ENCODE data around the gene RMI2.
A peak's percentile ranks its signal among the peaks of the same experiment; 100 is the strongest.

The RMI2 gene

DNA sequence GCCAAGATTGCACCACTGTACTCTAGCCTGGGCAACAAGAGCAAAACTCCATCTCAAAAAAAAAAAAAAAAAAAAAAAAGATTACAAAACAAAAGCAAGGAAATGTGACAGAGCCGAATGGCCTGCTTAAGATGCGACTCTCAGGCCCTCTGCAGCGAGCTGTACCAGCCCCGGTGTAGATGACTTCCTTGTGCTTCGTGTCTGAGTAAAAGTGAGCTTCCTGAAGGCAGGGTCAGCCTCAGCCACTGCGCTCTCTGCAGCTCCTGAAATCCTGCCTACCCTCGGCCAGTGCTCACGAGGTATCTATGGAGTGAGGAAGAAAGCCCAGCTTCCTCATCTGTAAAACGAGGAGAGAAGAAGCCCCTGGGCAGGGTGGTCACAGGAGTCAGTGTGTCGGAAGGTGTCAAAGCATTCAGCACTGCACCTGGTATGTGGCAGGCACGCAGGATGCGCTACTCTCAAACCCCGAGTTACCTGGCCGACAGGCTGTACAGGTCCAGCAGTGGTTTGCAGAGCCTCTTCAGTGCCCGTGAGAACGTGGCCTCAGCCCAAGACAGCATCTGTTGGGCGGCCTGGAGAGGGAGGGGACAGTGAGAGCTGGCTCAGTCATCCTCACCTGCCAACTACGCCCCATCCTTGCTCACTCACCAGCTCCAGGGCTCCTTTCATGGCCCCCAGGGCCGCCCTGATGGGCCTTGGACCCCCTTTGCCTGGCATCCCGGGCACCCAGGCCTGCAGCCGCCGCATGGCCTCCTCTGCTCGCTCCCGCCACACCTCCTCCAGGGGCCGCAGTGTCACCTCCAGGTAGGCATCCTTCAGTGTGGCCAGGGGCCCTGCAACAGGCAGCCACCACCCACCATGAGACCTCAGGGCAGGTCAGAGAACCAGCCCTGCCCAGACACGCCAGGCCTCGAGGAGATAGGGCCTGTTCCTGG is 44.6 kb downstream of the RMI2 start:
- no peaks in the 10 kb centered on the region for H3K36me3 Mint-ChIP-seq (ENCODE audit: low read depth)
- peaks cover 17% of the 10 kb centered on the region for H3K27me3 Mint-ChIP-seq (ENCODE audit: low read depth)
- no peaks in the 10 kb centered on the region for H3K9me3 Mint-ChIP-seq
- no peak overlapping the region for H3K4me3 Mint-ChIP-seq
- H3K4me1 Mint-ChIP-seq, result peaks cover 12% of the 10 kb centered on the region
- peak overlapping the region in 1 of 3 experiments; percentile 46 for H3K27ac Mint-ChIP-seq
- TF ChIP-seq, protein P1, sequence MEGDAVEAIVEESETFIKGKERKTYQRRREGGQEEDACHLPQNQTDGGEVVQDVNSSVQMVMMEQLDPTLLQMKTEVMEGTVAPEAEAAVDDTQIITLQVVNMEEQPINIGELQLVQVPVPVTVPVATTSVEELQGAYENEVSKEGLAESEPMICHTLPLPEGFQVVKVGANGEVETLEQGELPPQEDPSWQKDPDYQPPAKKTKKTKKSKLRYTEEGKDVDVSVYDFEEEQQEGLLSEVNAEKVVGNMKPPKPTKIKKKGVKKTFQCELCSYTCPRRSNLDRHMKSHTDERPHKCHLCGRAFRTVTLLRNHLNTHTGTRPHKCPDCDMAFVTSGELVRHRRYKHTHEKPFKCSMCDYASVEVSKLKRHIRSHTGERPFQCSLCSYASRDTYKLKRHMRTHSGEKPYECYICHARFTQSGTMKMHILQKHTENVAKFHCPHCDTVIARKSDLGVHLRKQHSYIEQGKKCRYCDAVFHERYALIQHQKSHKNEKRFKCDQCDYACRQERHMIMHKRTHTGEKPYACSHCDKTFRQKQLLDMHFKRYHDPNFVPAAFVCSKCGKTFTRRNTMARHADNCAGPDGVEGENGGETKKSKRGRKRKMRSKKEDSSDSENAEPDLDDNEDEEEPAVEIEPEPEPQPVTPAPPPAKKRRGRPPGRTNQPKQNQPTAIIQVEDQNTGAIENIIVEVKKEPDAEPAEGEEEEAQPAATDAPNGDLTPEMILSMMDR (IDR thresholded peaks at IDR 0.05; ENCODE audit: unreplicated experiment in 3 of 3), result no peak

DNA sequence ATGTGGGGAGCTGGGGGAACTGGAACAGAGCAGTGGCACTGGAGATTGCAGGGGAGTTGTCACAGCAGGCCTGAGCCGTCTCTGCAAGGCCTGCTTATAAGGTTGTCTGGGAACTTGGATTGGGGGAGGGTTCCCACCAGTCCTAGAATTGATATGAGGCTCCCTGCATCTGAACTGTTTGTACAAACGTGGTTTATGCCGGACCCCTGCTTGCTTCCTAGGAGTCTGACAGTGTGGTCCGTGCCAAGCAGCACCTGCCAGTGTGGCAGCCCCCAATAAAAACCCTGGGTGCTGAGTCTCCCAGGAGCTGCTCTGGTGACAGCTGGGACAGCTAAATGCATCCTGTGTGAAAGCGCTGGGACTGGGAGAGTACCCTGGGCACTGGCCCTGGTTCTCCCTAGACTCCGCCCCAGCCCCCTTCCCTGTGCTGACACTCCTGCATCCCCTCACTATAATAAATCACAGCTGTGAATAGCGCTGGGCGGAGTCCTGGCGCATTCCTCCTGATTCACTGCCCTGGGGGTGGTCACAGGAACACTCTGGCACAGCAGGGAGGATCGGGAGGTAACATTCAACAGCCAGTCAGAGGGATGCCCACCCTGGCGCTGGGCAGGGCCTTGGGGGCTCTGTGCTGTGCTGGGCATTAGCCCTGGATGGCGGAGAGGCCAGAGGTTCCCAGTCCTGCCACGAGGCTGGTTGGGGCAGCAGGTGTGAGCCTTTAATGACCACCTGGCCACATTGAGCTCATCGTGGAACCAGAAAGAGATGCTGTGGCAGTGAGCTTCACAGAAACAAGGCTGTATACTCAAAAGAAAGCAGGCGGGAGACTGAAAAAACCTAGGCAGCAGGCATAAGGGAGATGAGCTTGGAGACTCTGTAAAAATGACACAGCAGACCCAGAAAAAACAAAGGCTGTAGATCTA is 45.6 kb downstream of the RMI2 start:
- Mint-ChIP-seq H3K27me3 (ENCODE audit: low read depth) (peaks cover 17% of the 10 kb centered on the region), H3K4me1 (peaks cover 12% of the 10 kb centered on the region), H3K4me3 (no peak overlapping the region), H3K27ac (peak overlapping the region in 2 of 3 experiments; percentile 13 to 17), H3K9me3 (no peaks in the 10 kb centered on the region), H3K36me3 (ENCODE audit: low read depth) (no peaks in the 10 kb centered on the region)
- TF ChIP-seq, protein P1 (IDR thresholded peaks at IDR 0.05; ENCODE audit: unreplicated experiment in 3 of 3), result no peak

DNA sequence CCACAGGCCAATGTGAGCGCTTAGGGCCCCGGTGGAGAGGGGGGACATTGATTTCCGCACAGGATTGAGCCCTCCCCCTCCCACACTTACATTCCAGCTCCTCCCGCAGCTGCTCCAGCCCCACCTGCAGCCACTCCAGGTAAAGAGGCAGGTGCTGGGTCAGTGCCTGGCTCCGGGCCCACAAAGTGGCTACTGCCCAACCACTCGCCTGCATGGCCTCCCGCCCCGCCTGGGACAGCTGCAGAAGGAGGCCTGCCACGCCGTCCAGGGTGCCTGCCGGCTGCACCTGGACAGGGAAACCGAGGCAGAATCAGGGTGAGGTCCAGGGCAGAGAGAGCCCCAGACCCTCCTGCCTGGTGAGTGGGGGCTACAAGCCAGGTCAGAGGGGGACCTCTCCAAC is 46.3 kb downstream of the RMI2 start:
- no peaks in the 10 kb centered on the region for H3K9me3 Mint-ChIP-seq

DNA sequence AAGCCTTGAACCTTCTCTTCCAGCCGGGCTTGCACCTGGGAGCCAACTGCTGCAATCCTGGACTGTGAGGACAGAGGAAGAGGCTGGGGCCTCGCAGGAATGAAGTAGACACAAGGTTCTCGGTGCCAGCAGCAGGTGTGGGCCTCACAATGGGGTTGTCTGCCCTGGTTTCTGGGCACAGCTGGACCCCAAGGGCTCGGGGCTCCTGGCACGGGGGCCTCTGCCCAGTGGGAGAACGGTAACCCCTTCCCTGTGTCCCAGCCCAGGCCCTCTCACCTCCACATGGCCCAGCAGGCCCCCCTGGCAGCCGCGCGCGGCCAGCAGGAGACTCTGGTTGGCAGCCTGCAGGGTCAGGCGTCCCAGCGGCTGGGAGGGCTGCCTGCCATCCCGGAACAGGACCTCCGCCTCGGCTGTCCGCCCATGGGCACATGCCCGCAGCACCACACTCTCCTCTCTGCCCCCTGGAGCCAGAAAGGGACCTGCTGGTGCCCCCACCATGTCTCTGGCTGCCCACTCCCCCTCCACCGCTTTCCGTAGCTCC is 46.9 kb downstream of the RMI2 start:
- TF ChIP-seq, protein P1 (IDR thresholded peaks at IDR 0.05; ENCODE audit: unreplicated experiment in 3 of 3), result no peak
- no peaks in the 10 kb centered on the region for H3K36me3 Mint-ChIP-seq (ENCODE audit: low read depth)
- no peaks in the 10 kb centered on the region for H3K9me3 Mint-ChIP-seq
- H3K4me3 Mint-ChIP-seq, result no peak overlapping the region
- H3K27ac Mint-ChIP-seq, result no peak overlapping the region
- peaks cover 22% of the 10 kb centered on the region for H3K4me1 Mint-ChIP-seq
- peaks cover 23% of the 10 kb centered on the region for H3K27me3 Mint-ChIP-seq (ENCODE audit: low read depth)

More for the DNA sequence above, 46.3 kb downstream of the RMI2 start:
- H3K27me3 Mint-ChIP-seq (ENCODE audit: low read depth), result peaks cover 18% of the 10 kb centered on the region
- H3K4me1 Mint-ChIP-seq, result peaks cover 17% of the 10 kb centered on the region
- TF ChIP-seq, protein P1 (IDR thresholded peaks at IDR 0.05; ENCODE audit: unreplicated experiment in 3 of 3), result no peak
- no peak overlapping the region for H3K4me3 Mint-ChIP-seq
- no peaks in the 10 kb centered on the region for H3K36me3 Mint-ChIP-seq (ENCODE audit: low read depth)
- H3K27ac Mint-ChIP-seq, result peak overlapping the region in 2 of 3 experiments; percentile 13 to 17

DNA sequence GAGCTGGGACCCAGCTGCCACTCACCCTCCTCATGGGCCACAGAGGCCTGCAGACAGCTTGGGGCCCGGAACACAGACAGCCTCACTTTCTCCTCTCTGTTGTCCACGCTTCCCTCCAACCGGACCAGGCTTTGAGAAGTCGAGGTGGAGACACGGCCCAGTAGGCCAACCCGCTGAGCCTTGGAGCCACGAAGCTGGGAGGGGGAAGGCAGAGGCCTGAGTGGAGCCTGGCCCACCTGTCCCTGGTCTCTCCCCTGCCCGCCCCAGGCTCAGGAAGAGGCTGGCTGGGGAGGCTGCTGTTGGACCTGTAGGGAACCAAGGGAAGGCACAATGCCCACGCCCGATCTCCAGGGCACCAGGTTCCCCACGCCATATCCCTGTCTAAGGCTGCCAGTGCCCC is 48.1 kb downstream of the RMI2 start:
- Mint-ChIP-seq H3K4me3 (no peak overlapping the region), H3K9me3 (no peaks in the 10 kb centered on the region), H3K27me3 (ENCODE audit: low read depth) (peaks cover 18% of the 10 kb centered on the region), H3K27ac (no peak overlapping the region), H3K4me1 (peaks cover 22% of the 10 kb centered on the region), H3K36me3 (ENCODE audit: low read depth) (no peaks in the 10 kb centered on the region)
- TF ChIP-seq, protein P1 (IDR thresholded peaks at IDR 0.05; ENCODE audit: unreplicated experiment in 3 of 3), result no peak

All from nephron (organoid).